HepG2 (cell line): Measurements from ENCODE around the gene SYT8. TPM values are rescaled to one million over a fixed set of nuclear protein-coding genes. Genes with fewer than 3 reads are reported as not detected.

Experiments used
- ATAC-seq: fragments of 200-7000 bp; cut with Tn5 transposase; 3 replicates; pipeline ENCODE4 v1.9.1; 2020; ENCODE audit warnings: mild to moderate bottlenecking, moderate library complexity
- BruUV-seq: library from RNA; stranded (reverse); fragments of 400-500 nt; replicated peaks from 2 replicates; lab custom pipeline; 2021; lab: Mats Ljungman, UMichigan
- CTCF ChIA-PET: fragments of 300-600 bp; formaldehyde crosslinking; extraction: SDS; loops from one replicate; lab custom pipeline; 2021; ENCODE audit warnings: low total read pairs, inconsistent platforms, low intra/inter-chr PET ratio; lab: Yijun Ruan, JAX
- POLR2A ChIA-PET: fragments of 350-600 bp; sonication (Branson Sonifier 250); formaldehyde crosslinking; loops from one replicate; lab custom pipeline; 2020; ENCODE audit warnings: antibody characterized with exemption, inconsistent platforms; lab: Yijun Ruan, JAX
- DNase-seq: peaks from one replicate; pipeline ENCODE4 v3.0.0-alpha.2; 2015; ENCODE audit warnings: low spot score
- FAIRE-seq: peaks from 3 replicates; lab custom pipeline; 2011; peaks lifted over from hg19 to GRCh38; lab: Jason Lieb, UNC
- H2AFZ ChIP-seq: one replicate; pipeline ENCODE4 v1.6.1; 2011; ENCODE audit warnings: low read length, inconsistent platforms
- H3K27ac ChIP-seq: fragments of 300-600 bp; 3 replicates; pipeline ENCODE4 v1.8.0; 2011; ENCODE audit warnings: mixed run types, mild to moderate bottlenecking, mixed read lengths, low read length, inconsistent platforms; ENCODE audit not compliant: insufficient read depth; ENCODE audit errors: extremely low read length
- H3K27me3 ChIP-seq, 2 experiments: fragments of 200-600 bp in 1 of 2; 2 replicates in 1 of 2; 3 replicates in 1 of 2; pipeline versions ENCODE4 v1.6.0 to v1.8.0; 2011; ENCODE audit warnings: low read length in 2 of 2, mild to moderate bottlenecking in 2 of 2, moderate library complexity in 2 of 2, inconsistent platforms in 1 of 2; ENCODE audit not compliant: insufficient read depth in 2 of 2, control insufficient read depth in 1 of 2
- H3K36me3 ChIP-seq, 2 experiments: fragments of 200-600 bp in 1 of 2; replicated peaks in 1 of 2; 2 replicates in 1 of 2; 3 replicates in 1 of 2; pipeline versions ENCODE4 v1.5.1 to v1.8.0; 2011; ENCODE audit warnings: low read length in 2 of 2, inconsistent platforms in 1 of 2; ENCODE audit not compliant: insufficient read depth in 2 of 2, control insufficient read depth in 1 of 2
- H3K4me1 ChIP-seq: 2 replicates; pipeline ENCODE4 v1.5.1; 2012; ENCODE audit warnings: low read length, inconsistent platforms; ENCODE audit not compliant: insufficient read depth
- H3K4me2 ChIP-seq: 2 replicates; pipeline ENCODE4 v1.6.0; 2011; ENCODE audit warnings: low read depth, low read length, inconsistent platforms
- H3K4me3 ChIP-seq, 3 experiments: fragments of 200-600 bp in 1 of 3; sonication (generic), shearing (Covaris generic) in 1 of 3; replicated peaks in 1 of 3; 2 replicates each; pipeline ENCODE4 v1.5.1; 2011 to 2016; ENCODE audit warnings: low read length in 3 of 3, inconsistent platforms in 2 of 3, low read depth in 2 of 3, mild to moderate bottlenecking in 2 of 3, control low read depth in 1 of 3, mixed read lengths in 1 of 3; ENCODE audit not compliant: insufficient read depth in 1 of 3
- H3K79me2 ChIP-seq: one replicate; pipeline ENCODE4 v1.6.1; 2011; ENCODE audit warnings: low read length, inconsistent platforms; ENCODE audit not compliant: insufficient read depth
- H3K9ac ChIP-seq: 2 replicates; pipeline ENCODE4 v1.6.0; 2011; ENCODE audit warnings: mild to moderate bottlenecking, low read depth, low read length, inconsistent platforms; ENCODE audit not compliant: insufficient read depth
- H3K9me3 ChIP-seq: 2 replicates; pipeline ENCODE4 v1.5.1; 2012; ENCODE audit warnings: mild to moderate bottlenecking, low read length
- H4K20me1 ChIP-seq: 2 replicates; pipeline ENCODE4 v1.6.0; 2011; ENCODE audit warnings: inconsistent platforms, mild to moderate bottlenecking, low read length, moderate library complexity; ENCODE audit not compliant: insufficient read depth
- BRCA1 ChIP-seq: sonication (generic); formaldehyde crosslinking; IDR thresholded peaks from 2 replicates; pipeline ENCODE4 v1.4.0; 2020; ENCODE audit warnings: missing genetic modification reagents
- DNMT1 ChIP-seq: sonication (generic); formaldehyde crosslinking; IDR thresholded peaks from 2 replicates; pipeline ENCODE4 v1.5.1; 2020; ENCODE audit warnings: mild to moderate bottlenecking, missing genetic modification reagents
- EP300 ChIP-seq, 3 experiments: sonication (generic) in 1 of 3; formaldehyde crosslinking in 1 of 3; IDR thresholded peaks; 2 replicates each; pipeline versions ENCODE4 v1.5.1 to v1.6.1; 2011 to 2020; ENCODE audit warnings: low read depth in 2 of 3, low read length in 2 of 3, borderline replicate concordance in 1 of 3, improper control_type of control experiment in 1 of 3, mild to moderate bottlenecking in 1 of 3, missing genetic modification reagents in 1 of 3, moderate library complexity in 1 of 3
- FOSL1 ChIP-seq: sonication (generic); formaldehyde crosslinking; IDR thresholded peaks from 2 replicates; pipeline ENCODE4 v1.9.0; 2021; ENCODE audit warnings: missing genetic modification reagents, borderline replicate concordance
- HES4 ChIP-seq: sonication (generic); formaldehyde crosslinking; IDR thresholded peaks from 2 replicates; pipeline ENCODE4 v1.9.0; 2021; ENCODE audit warnings: mild to moderate bottlenecking, missing genetic modification reagents, borderline replicate concordance
- HOXA5 ChIP-seq: sonication (generic); formaldehyde crosslinking; IDR thresholded peaks from 2 replicates; pipeline ENCODE4 v1.4.0; 2020; ENCODE audit warnings: missing genetic modification reagents
- LRRFIP1 ChIP-seq: sonication (generic); formaldehyde crosslinking; conservative IDR thresholded peaks from 2 replicates; pipeline ENCODE4 v1.4.0; 2020; ENCODE audit warnings: missing genetic modification reagents
- MTA3 ChIP-seq: sonication (generic); formaldehyde crosslinking; IDR thresholded peaks from 2 replicates; pipeline ENCODE4 v1.4.0; 2020; ENCODE audit warnings: missing genetic modification reagents
- RFXAP ChIP-seq: sonication (generic); formaldehyde crosslinking; IDR thresholded peaks from 2 replicates; pipeline ENCODE4 v1.4.0; 2020; ENCODE audit warnings: missing genetic modification reagents, borderline replicate concordance
- ZBTB42 ChIP-seq: sonication (generic); formaldehyde crosslinking; IDR thresholded peaks from 2 replicates; pipeline ENCODE4 v1.5.0; 2020; ENCODE audit warnings: mild to moderate bottlenecking, missing genetic modification reagents
- ZBTB46 ChIP-seq: sonication (generic); formaldehyde crosslinking; IDR thresholded peaks from 2 replicates; pipeline ENCODE4 v1.4.0; 2020; ENCODE audit warnings: mild to moderate bottlenecking, missing genetic modification reagents, borderline replicate concordance
- ZNF263 ChIP-seq: sonication (generic); formaldehyde crosslinking; IDR thresholded peaks from 2 replicates; pipeline ENCODE4 v1.4.0; 2020; ENCODE audit warnings: missing genetic modification reagents
- ZNF264 ChIP-seq: sonication (generic); formaldehyde crosslinking; IDR thresholded peaks from 2 replicates; pipeline ENCODE4 v1.4.0; 2020; ENCODE audit warnings: missing genetic modification reagents
- ZNF282 ChIP-seq: fragments of 450-650 bp; IDR thresholded peaks from 2 replicates; pipeline ENCODE4 v1.6.1; 2018; ENCODE audit not compliant: partially characterized antibody
- WGBS: methylation state at CpG from one replicate; pipeline ENCODE4 v1.1.6; 2017; ENCODE audit warnings: low lambda C conversion rate; 5-methylcytosine and 5-hydroxymethylcytosine counted together
- in situ Hi-C: cut with HindIII; loops from 2 replicates; pipeline ENCODE4 v1.10.0; 2017; ENCODE audit warnings: low pct_unique_long_range_greater_than_20kb; ENCODE audit not compliant: extremely low pct_ligation_motif_present
- intact Hi-C: fragments of 100-400 bp; cut with micrococcal nuclease; formaldehyde crosslinking; loops from one replicate; pipeline ENCODE4 v1.10.0; 2022; ENCODE audit not compliant: unreplicated experiment
- polyA plus RNA-seq, 8 experiments: library from polyadenylated mRNA; depleted of rRNA in 3 of 8; stranded (reverse) in 7 of 8; unstranded in 1 of 8; fragments of >200 nt; fragmentation: Illumina TruSeq in 4 of 8; extraction: Trizol in 4 of 8; gene quantifications; 2 replicates each; pipeline versions ENCODE4 v1.2.1 to v1.2.3, GENCODE V29; 2011 to 2016; ENCODE audit warnings: low read depth in 4 of 8, missing spikeins in 1 of 8, mixed read lengths in 1 of 8; ENCODE audit not compliant: insufficient read depth in 1 of 8
- total RNA-seq, 5 experiments: library from RNA; depleted of rRNA; stranded (reverse); fragments of >200 nt; fragmentation: Illumina TruSeq; extraction: Trizol; gene quantifications; 2 replicates each; pipeline ENCODE4 v1.2.3, GENCODE V29; 2016; ENCODE audit warnings: low read depth in 1 of 5

Gene SYT8
- total and polyA plus RNA-seq, 2 of the 13 experiments (the other 11 are each of a cell fraction or from before 2014, with no cell fraction given): 0.60 to 2.3 TPM

GRCh38 chr11:1838077-1838425 is 3.3 kb downstream of the SYT8 start (continued):
- TF ChIP-seq ZNF282 (no peak), LRRFIP1 (no peak), ZNF264 (no peak)

- BruUV-seq: no TSS peak
- CTCF ChIA-PET: interaction anchor here (1.1 to 3.8 kb wide), 3 partner anchors 186 to 318 kb away, joined by 4 to 60 read pairs (median 10); no protein-coding TSS in a partner anchor
- Histone ChIP-seq H4K20me1 (no peaks in the 10 kb centered on the region), H3K79me2 (no peaks in the 10 kb centered on the region), H3K27ac (no peak within 1 kb of the TSS), H3K4me1 (peaks cover 60% of the 10 kb centered on the region), H3K36me3 (no peaks in the 10 kb centered on the region), H3K4me2 (no peak within 1 kb of the TSS), H3K9me3 (no peaks in the 10 kb centered on the region), H2AFZ (no peak within 1 kb of the TSS), H3K27me3 (peaks cover 9 to 22% of the 10 kb centered on the region in 2 experiments; a peak in 4 of 5 replicates), H3K9ac (no peak within 1 kb of the TSS), H3K4me3 (no peak within 1 kb of the TSS)
- POLR2A ChIA-PET: no interaction called here
- ATAC-seq (no peak), DNase-seq (no peak), FAIRE-seq (no peak)
- intact Hi-C loops: no loop called here
- no CpG with 5 or more reads among the region's 32 CpGs for WGBS
- in situ Hi-C loops: no loop called here
- TF ChIP-seq RFXAP (CRISPR knock-in tag): no peak
- TF ChIP-seq ZNF263 (CRISPR knock-in tag): no peak
- TF ChIP-seq HES4 (CRISPR knock-in tag): no peak
- 0 out of 2 replicates have a peak, but pooled peaks have one; percentile 19 for TF ChIP-seq BRCA1
- TF ChIP-seq ZBTB42 (CRISPR knock-in tag): no peak
- TF ChIP-seq FOSL1 (CRISPR knock-in tag): no peak
- no peak for TF ChIP-seq EP300 (IDR thresholded peaks at IDR 0.05; ENCODE audit: low read depth in 2 of 2, low read length in 2 of 2)
- no peak for TF ChIP-seq EP300 (CRISPR knock-in tag; IDR thresholded peaks at IDR 0.05; ENCODE audit: borderline replicate concordance)
- no peak for TF ChIP-seq DNMT1 (CRISPR knock-in tag)
- no peak for TF ChIP-seq HOXA5 (CRISPR knock-in tag)
- TF ChIP-seq MTA3 (CRISPR knock-in tag): no peak
- TF ChIP-seq ZBTB46: no peak
Observed at GRCh38 chr11:1838426-1839144, 3.8 kb downstream of the SYT8 start, which contains the start of gene TNNI2. TSS of gene TNNI2 (plus strand) at chr11:1838981. CDS start at chr11:1839697, 716 bp downstream.
